Kasumi-1 (cell line): ENCODE measurements around the gene CXCL6.

Experiments
- DNase-seq, 2 experiments: peaks; one replicate each; lab custom pipeline; 2025; lab: John Stamatoyannopoulos, UW

The CXCL6 gene

DNA sequence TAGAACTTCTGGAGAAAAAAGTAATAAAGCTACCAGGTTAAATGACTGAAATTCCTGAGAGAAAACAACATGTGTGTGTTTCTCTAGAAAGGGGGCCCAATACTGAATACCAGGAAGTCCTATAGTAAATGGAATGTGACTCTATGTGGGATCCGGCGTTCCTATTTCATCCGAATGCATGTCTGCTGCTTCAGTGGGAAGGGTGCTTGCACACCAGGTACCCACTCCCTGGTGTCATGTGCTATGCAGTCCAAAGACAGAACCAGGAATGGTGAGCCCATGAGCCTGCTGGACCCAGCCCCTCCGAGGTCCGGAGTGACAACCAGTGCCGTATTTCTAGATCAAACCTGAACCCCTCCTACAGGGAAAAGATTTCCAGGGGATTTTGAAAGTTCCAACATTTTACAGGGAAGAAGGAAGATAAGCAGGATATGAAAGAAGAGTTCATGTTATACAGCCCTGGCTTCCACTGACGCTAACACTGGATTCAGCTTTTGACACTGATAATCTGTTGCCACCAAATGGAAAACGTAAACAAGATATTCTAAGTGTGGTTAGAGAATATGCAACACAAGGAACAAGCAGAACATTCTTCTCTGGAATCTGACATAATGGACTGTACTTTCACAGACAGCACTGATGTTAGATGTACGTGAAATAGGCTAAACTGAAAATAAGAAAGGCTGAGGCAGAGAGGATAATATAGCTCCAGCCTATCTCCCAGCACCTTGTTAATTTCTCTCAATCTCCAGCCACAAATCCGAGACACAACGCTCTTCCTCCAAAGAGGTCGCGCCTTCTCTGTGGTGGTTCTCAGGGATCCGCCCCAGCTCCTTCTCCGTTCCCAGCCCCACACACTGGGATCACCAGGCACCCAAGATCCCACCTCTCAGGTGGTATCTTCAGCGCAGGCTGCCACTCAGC is 32.0 kb downstream of the CXCL6 start:
- DNase-seq, result peak in 1 of 2 experiments; percentile 25

DNA sequence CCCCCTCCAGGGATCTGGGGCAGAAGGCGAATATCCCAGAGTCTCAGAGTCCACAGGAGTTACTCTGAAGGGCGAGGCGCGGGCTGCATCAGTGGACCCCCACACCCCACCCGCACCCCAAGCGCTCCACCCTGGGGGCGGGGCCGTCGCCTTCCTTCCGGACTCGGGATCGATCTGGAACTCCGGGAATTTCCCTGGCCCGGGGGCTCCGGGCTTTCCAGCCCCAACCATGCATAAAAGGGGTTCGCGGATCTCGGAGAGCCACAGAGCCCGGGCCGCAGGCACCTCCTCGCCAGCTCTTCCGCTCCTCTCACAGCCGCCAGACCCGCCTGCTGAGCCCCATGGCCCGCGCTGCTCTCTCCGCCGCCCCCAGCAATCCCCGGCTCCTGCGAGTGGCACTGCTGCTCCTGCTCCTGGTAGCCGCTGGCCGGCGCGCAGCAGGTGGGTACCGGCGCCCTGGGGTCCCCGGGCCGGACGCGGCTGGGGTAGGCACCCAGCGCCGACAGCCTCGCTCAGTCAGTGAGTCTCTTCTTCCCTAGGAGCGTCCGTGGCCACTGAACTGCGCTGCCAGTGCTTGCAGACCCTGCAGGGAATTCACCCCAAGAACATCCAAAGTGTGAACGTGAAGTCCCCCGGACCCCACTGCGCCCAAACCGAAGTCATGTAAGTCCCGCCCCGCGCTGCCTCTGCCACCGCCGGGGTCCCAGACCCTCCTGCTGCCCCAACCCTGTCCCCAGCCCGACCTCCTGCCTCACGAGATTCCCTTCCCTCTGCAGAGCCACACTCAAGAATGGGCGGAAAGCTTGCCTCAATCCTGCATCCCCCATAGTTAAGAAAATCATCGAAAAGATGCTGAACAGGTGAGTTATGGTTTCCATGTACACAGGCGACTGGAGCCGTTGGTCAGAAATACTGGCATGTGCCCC is 32.9 kb downstream of the CXCL6 start, which contains the start of gene CXCL1:
CXCL1 (plus strand) TSS at position 264 of the 926 bp plus-strand sequence; CDS start at position 342, 78 bp downstream.
- peak; percentile 25 to 31 for DNase-seq

DNA sequence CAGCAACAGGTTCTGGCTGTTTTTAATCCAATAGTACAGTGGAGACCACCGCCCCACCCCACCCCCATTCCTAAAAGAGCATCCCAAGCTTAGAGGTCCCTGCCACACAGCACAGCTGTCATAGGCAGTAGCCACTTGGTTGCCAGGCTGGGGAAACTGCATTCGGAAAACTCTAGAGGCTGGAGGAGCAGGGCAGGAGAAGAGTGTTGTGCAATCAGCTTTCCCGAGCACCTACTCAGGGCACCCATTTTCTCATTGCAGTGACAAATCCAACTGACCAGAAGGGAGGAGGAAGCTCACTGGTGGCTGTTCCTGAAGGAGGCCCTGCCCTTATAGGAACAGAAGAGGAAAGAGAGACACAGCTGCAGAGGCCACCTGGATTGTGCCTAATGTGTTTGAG is 33.8 kb downstream of the CXCL6 start:
- DNase-seq, result peak in 1 of 2 experiments; percentile 28

DNA sequence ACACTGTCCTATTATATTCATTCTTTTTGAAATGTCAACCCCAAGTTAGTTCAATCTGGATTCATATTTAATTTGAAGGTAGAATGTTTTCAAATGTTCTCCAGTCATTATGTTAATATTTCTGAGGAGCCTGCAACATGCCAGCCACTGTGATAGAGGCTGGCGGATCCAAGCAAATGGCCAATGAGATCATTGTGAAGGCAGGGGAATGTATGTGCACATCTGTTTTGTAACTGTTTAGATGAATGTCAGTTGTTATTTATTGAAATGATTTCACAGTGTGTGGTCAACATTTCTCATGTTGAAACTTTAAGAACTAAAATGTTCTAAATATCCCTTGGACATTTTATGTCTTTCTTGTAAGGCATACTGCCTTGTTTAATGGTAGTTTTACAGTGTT is 34.3 kb downstream of the CXCL6 start:
- no peak for DNase-seq

DNA sequence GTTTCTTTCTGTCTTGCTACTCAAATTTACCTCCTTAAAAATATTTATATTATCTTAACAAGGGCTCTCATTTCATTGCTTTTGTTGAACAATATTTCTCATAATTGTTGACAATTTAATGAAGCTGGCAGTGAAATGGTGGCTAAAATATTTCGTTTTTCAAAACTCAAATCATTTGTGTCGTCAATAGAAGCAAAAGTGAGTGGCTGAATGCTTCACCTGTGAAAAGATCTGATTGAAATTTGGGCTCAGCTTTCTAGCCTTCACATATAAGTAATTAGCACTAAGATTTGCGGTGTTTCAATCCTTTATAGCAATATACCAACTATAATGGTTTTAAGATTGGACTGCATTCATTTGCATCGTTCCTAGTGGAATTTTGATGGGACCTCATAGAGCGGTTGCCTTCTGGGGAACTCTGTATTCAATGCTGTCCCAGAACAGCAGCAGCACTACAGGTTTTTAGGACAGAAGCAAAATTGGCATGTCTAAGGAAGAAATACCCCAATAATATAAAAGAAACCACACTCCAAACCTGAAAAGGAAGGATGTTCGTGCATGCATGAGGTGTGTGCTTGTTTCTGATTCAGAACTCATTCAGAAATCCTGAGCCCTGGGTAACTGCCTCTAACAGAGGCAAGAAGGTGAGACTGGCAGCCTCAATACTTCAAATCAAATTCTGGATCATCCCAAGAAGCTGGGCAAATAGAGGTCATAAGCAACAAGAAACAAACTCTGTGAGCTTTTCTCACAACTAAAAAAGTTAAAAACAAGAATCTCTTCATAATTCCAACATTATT is 35.2 kb downstream of the CXCL6 start:
- DNase-seq, result no peak

DNA sequence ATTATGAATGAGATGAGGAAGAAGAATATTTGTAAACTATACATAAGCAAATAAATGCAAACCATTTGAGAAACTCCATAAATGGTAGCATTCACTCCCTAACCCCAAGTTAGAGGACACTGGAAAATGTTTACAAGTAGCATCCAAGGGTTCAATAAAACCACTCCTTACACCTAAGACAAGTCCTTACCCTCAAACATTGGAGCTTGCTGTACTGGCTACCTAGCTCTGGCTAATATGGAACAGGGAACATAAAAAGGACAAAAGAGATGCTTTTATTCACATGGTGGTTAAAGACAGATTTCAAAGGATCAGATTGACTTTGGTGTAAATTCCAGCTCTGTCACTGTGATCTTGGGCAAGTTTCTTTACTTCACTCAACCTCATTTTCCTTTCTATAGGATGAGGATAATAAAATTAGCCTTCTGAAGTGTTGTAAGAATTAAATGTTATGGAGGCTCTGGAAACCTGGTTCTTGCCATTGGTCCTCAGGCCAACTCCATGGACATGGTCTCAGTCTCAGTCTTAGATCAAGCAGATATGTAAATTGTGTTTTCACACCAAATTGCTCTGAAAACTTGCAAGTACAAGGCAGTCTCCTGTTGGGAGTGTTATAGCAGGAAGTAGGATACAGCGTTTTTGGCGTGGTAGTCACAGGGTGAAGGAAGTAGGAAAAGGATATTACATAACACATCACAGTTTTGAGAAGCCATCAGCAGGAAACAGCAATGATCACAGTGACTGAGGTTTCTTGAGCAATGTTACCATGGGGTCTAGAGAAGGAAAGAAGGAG is 36.0 kb downstream of the CXCL6 start:
- DNase-seq, result peak; percentile 93

DNA sequence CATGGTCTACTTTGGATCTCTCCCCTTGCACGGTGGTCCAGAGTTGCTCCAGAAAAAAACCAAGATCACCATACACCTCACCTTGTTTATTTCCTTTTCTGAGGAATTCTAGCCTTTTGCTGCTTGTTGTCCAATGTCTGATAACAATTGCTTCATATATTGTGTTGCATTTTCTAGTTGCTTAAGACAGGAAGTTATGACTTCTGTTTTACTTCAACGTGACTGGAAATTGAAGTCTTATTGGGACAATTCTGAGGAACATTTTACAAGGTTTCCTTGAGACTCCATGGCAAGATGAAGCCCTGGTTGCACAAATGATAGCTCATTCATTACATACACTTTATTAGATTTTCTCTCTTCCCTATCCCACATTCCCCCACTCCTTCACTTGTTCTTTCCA is 37.9 kb downstream of the CXCL6 start:
- no peak for DNase-seq

DNA sequence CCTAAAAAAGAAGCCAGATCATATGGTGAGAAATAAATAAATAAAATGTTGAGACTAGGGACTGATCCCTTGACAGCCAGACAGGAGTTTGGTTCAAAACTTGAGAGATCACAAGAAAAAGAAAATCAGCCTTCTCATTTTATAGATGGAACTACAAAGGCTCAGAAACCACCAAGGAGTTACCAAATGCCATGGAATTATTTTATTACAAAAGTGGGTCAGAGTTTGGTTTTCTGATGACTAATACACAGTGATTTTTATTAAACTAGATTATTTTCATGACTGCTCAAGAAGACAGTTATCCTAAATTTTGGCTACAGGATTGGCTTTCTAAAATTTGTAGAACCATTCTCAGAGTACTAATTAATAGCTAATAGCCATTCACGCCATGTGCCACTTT is 38.9 kb downstream of the CXCL6 start:
- DNase-seq, result no peak

DNA sequence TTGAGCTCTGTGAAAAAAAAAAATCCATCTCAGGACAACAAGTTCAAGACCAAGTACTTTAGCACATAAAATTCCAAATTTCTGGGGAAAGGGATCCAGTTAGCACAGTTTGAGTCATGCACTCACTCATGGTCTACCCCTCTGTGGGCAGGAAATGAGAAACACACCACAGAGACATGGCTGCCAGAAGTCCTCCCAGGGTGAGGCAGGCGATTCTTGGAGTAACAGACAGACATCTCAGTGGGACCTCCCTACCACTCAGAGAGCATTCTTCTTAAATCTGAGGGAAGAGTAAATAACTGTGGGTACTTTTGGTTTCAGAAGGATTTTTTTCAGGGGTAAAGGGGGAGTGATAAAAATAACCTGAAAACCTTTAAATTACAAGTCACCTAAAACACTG is 46.8 kb downstream of the CXCL6 start:
- peak; percentile 38 to 50 for DNase-seq

DNA sequence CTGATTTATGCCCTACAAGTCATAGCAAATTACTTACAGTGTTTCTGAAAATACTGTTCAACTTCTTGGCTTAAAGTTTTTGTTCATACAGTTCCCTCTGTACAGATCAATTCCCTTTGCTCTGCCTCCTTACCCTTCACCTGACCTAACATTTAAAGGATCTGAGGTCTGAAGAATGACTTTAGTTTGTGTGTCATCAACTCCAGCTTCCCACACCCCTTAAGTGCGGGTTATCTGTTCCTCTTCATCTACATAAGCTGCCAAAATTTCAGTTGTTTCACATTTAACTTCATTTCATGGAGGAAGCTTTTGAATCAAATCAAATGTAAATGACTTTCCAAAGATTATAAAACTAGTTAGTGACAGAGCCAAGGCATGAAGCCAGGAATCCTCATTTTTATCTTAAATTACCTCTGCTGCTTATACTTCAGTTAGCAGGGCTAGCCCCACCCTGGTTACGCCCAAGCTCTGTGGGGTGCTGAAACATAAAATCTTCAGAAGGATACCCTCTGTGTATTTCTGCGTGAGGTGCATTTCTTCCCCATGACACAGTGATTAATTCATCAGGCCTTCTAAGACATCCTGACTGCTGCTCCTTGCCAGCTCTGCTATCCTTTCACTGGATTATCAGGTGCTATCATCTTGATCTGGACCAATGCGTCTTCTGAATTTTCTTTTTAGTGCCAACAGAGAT is 49.2 kb downstream of the CXCL6 start:
- no peak for DNase-seq
